Measurements from ENCODE around the gene CDK8. TPM values are rescaled to one million over a fixed set of nuclear protein-coding genes. Genes with fewer than 3 reads are reported as not detected.

The CDK8 gene
- total and polyA plus RNA-seq, 10 of the 15 experiments (the other 5 are each of a cell fraction or from before 2014, with no cell fraction given), result 8.6 to 23.5 (median 12.5) TPM

DNA sequence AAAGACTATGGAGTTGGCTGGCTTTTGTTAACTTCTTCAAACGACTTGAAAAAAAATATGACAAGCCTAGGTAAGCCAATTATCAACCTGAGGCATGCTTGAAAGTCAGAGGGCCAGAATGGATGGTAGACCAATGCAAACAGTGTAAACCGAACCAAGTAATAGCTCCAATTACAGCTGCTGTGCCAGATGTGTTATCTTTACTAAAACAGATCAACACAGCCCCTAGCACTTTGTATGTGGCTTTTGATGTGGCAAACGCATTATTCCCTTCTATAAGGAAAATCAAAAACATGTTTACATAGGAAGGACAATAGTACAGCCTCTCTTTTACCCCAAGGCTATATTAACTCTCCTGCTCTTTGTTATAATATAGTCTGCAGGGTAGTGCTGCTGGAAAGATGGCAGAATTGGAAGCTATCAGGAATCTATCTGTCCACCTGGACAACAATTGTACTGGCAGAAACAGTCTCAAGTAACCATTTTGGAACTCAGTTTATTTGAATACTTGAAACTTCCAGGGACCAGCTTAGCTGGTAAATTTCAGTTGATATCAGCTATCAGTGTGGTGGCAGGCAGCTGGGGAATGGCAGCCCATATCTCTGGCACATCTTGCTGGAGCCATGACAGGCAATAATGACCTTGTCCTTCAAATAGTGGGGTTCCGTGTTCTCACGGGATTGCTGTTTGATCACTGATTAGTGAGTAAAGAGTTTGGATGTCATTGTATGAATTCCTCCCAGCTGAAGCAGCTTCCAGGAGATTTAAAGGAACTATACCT is 159.2 kb downstream of the CDK8 start:
- no peak overlapping the region for H2AFZ ChIP-seq (ENCODE audit: control insufficient read depth, low read depth, low read length)
- H3K27ac ChIP-seq (ENCODE audit: control insufficient read depth, insufficient read depth), result no peak overlapping the region
- no peaks in the 10 kb centered on the region for H3K4me1 ChIP-seq (ENCODE audit: control insufficient read depth, insufficient read depth, low read length)
- no peak overlapping the region for H3K4me2 ChIP-seq (ENCODE audit: control insufficient read depth, insufficient read depth)
- intact Hi-C loops (cut with micrococcal nuclease; ENCODE audit: unreplicated experiment), result no loop called here
- no TSS peak for BruUV-seq (replicated peaks)
- TF ChIP-seq SMAD1 (IDR thresholded peaks at IDR 0.05; ENCODE audit: low read depth, partially characterized antibody) (no peak), RAD51 (IDR thresholded peaks at IDR 0.05) (no peak), SUPT20H (IDR thresholded peaks at IDR 0.05; ENCODE audit: borderline replicate concordance, control insufficient read depth, low read depth, low read length) (no peak)
- in situ Hi-C loops (cut with MboI), result no loop called here
- POLR2A ChIA-PET, result no interaction called here
- ATAC-seq (no peak), FAIRE-seq (no peak), DNase-seq (ENCODE audit: low read depth, low spot score) (no peak)
- no peaks in the 10 kb centered on the region for H3K9me3 ChIP-seq (replicated peaks; ENCODE audit: control insufficient read depth, insufficient read depth, low read length)
- H3K36me3 ChIP-seq (ENCODE audit: control insufficient read depth in 2 of 2, insufficient read depth in 2 of 2, low read length in 1 of 2), result no peaks in the 10 kb centered on the region
- SMC1A ChIA-PET (ENCODE audit: uncharacterized antibody, unreplicated experiment), result no interaction called here
- no peaks in the 10 kb centered on the region for H3K27me3 ChIP-seq (replicated peaks in 1 of 2; ENCODE audit: control insufficient read depth in 2 of 2, insufficient read depth in 2 of 2, low read length in 1 of 2)
- 50% methylated on average over 5 of the region's 5 CpGs for WGBS (ENCODE audit: insufficient coverage, insufficient replicate concordance, low lambda C conversion rate, missing lambda C conversion rate)
- H3K9ac ChIP-seq (ENCODE audit: control insufficient read depth, insufficient read depth, low read length), result no peak overlapping the region
- CTCF ChIA-PET, result no interaction called here
- RAD21 ChIA-PET (ENCODE audit: unreplicated experiment), result no interaction called here
- no peaks in the 10 kb centered on the region for H3K79me2 ChIP-seq (ENCODE audit: control insufficient read depth, insufficient read depth, low read length)
- H4K20me1 ChIP-seq (ENCODE audit: control insufficient read depth, insufficient read depth), result no peaks in the 10 kb centered on the region
- H3K4me3 ChIP-seq, result no peak overlapping the region

DNA sequence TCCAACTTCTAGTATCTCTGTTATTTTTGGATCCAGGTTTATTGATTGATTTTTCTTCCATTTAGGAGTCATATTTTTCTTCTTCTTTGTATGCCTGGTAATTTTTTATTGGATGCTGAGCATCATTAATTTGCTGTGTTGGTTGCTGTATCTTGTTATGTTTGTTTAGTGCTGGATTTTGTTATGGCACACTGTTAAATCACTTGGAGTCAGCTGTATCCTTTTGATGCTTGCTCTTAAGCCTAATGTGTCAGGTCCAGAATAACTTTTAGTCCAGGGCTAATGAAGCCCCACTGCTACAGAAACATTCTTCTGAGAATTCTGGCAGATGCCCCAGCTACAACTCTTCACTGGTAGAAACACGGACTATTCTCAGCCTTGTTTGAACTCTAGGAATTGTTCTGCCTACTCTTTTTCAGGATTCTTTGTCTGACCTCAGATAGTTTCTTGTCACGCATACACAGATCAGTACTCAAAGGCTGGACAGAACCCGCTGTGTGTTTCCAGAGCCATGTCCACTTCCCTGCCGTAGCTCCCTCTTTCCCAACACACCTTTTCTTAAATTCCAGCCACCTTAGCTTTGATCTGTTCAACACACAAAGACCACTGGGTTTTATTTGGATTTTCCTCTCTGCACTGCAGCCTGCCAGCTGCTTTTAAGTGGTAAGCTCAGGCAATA is 166.5 kb downstream of the CDK8 start:
- 57% methylated on average over 4 of the region's 4 CpGs for WGBS (ENCODE audit: insufficient coverage, insufficient replicate concordance, low lambda C conversion rate, missing lambda C conversion rate)
- TF ChIP-seq NR2C2 (IDR thresholded peaks at IDR 0.05; ENCODE audit: borderline replicate concordance, control insufficient read depth, insufficient read length, low read depth) (no peak), TCF3 (IDR thresholded peaks at IDR 0.05; ENCODE audit: borderline replicate concordance, insufficient read depth, low read depth, low read length) (no peak), RBBP5 (conservative IDR thresholded peaks at IDR 0.05) (no peak), USF2 (IDR thresholded peaks at IDR 0.05; ENCODE audit: borderline replicate concordance, low read depth, low read length) (no peak), YY1 (IDR thresholded peaks at IDR 0.05; ENCODE audit: low read depth, low read length) (no peak), MTA2 (IDR thresholded peaks at IDR 0.05; ENCODE audit: low read depth) (no peak), HCFC1 (IDR thresholded peaks at IDR 0.05; ENCODE audit: low read length) (no peak), HDGF (IDR thresholded peaks at IDR 0.05) (no peak), SREBF2 (IDR thresholded peaks at IDR 0.05; ENCODE audit: low read length) (no peak)
- TF ChIP-seq, protein P1, sequence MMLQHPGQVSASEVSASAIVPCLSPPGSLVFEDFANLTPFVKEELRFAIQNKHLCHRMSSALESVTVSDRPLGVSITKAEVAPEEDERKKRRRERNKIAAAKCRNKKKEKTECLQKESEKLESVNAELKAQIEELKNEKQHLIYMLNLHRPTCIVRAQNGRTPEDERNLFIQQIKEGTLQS (IDR thresholded peaks at IDR 0.05; ENCODE audit: borderline replicate concordance, extremely low read depth, low read depth, low read length), result no peak

More for the DNA sequence above, 166.5 kb downstream of the CDK8 start:
- no peak for ATAC-seq
- Histone ChIP-seq H4K20me1 (ENCODE audit: control insufficient read depth, insufficient read depth) (no peaks in the 10 kb centered on the region), H2AFZ (ENCODE audit: control insufficient read depth, low read depth, low read length) (no peak overlapping the region), H3K4me1 (ENCODE audit: control insufficient read depth, insufficient read depth, low read length) (no peaks in the 10 kb centered on the region), H3K27me3 (replicated peaks in 1 of 2; ENCODE audit: control insufficient read depth in 2 of 2, insufficient read depth in 2 of 2, low read length in 1 of 2) (no peaks in the 10 kb centered on the region), H3K27ac (ENCODE audit: control insufficient read depth, insufficient read depth) (no peak overlapping the region), H3K36me3 (ENCODE audit: control insufficient read depth in 2 of 2, insufficient read depth in 2 of 2, low read length in 1 of 2) (no peaks in the 10 kb centered on the region), H3K4me2 (ENCODE audit: control insufficient read depth, insufficient read depth) (no peak overlapping the region), H3K79me2 (ENCODE audit: control insufficient read depth, insufficient read depth, low read length) (no peaks in the 10 kb centered on the region), H3K4me3 (no peak overlapping the region), H3K9me3 (replicated peaks; ENCODE audit: control insufficient read depth, insufficient read depth, low read length) (no peaks in the 10 kb centered on the region), H3K9ac (ENCODE audit: control insufficient read depth, insufficient read depth, low read length) (no peak overlapping the region)
- FAIRE-seq, result no peak
- RAD21 ChIA-PET (ENCODE audit: unreplicated experiment), result no interaction called here
- SMC1A ChIA-PET (ENCODE audit: uncharacterized antibody, unreplicated experiment), result no interaction called here
- no peak for DNase-seq (ENCODE audit: low read depth, low spot score)
- CTCF ChIA-PET, result no interaction called here
- in situ Hi-C loops (cut with MboI) (no loop called here), intact Hi-C loops (cut with micrococcal nuclease; ENCODE audit: unreplicated experiment) (no loop called here)
- POLR2A ChIA-PET, result no interaction called here
- no TSS peak for BruUV-seq (replicated peaks)

All from GM12878 (cell line).